GM19438 (cell line): Measurements from ENCODE around the gene RANBP10.

Experiments
- ATAC-seq: cut with Tn5 transposase; IDR thresholded peaks from one replicate; pipeline ENCODE4 v1.9.1; 2021; ENCODE audit warnings: low read depth; ENCODE audit not compliant: unreplicated experiment

Gene RANBP10

DNA sequence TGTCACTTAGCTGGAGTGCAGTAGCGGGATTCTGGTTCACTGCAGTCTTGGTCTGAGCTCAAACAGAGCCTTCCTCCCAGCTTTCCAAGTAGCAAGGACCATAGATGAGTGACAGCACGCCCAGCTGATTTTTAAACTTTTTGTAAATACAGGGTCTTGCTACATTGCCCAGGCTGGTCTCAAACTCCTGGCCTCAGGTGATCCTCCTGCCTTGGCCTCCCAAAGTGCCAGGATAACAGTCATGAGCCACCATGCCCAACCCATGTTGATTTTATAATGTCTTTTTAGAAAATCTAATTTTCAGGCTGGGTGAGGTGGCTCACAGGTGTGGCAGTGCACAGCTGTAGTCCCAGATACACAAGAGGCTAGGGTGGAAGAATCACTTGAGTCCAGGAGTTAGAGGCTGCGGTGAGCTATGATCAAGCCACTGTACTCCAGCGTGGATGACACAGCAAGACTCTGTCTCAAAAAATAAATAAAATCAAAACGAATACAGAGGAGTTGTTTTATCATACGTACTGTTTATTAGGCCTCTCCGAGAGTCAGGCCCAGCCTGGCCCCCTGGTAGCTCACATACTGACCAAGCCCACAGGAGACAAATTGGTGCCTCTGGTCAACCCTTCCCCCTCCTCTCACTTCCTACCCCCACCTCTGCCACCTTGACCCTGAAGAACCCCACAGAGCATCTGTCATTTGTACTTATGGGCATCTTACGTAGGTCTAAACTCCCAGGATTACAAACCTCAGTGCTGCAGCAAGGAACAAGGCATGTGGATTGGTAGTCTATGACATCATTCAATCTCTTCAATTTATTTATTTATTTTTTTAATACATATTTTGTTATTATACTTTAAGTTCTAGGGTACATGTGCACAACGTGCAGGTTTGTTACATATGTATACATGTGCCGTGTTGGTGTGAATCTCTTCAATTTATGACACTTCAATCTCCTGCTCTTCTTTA, 126.1 kb downstream of the RANBP10 start:
- ATAC-seq = no peak

DNA sequence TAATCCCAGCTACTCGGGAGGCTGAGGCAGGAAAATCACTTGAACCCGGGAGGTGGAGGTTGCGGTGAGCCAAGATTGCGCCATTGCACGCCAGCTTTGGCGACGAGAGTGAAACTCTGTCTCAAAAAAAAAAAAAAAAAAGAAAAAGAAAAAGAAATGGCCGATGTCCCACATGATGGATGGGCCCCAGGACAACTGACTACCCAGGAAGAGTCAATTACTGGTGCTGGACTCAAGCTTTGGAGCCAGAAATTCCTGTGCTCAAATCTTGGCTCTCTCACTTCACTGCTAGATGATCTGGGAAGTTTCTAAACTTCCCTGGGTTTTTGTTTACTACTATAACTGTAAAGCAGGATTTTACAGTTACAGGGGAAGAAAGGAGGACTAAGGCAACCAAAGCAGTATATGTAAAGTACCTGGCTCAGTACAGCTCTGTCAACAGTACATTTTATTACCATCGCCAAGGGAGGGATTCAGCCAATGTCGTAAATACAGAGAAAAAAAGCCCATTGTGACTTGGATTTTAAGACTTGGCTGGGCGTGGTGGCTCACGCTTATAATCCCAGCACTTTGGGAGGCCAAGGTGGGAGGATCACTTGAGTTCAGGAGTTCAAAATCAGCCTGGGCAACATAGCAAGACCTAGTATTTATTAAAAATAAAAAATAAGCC, 127.9 kb downstream of the RANBP10 start:
- ATAC-seq = no peak

DNA sequence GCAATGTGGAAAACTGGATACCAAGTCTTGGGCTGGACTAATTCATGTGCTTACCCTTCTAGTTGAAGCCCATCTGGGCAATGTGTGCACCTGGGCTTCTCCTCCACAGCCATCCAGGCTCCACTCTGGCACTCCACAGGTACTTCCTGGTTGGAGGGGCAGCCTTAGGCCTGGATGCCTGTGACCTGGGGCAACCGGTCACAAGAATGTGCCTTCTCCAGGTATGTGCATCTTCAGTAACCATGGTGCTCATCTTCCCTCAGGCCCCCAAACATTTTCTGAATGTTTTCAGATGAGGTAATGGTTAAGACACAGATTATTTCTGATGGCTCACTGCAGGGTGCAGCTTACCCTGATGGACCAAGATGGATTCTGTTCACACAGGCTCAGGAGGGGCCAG, 128.6 kb downstream of the RANBP10 start:
- no peak for ATAC-seq

DNA sequence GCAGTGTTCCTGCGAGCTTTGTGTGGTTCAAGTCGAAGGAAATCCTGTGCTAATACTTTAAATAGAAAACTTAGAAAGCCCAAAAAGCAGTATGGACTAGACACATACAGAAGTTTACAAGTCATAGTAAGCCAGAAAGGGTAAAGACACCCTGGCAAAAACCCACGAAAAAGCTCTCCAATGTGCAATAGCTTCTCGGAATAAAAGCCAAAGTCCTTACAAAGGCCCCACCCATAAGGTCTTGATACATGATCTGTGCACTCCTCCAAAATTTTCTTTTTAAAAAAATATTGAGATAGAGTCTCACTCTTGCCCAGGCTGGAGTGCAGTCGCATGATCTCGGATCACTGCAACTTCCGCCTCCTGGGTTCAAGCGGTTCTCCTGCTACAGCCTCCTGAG, 129.4 kb downstream of the RANBP10 start:
- no peak for ATAC-seq

DNA sequence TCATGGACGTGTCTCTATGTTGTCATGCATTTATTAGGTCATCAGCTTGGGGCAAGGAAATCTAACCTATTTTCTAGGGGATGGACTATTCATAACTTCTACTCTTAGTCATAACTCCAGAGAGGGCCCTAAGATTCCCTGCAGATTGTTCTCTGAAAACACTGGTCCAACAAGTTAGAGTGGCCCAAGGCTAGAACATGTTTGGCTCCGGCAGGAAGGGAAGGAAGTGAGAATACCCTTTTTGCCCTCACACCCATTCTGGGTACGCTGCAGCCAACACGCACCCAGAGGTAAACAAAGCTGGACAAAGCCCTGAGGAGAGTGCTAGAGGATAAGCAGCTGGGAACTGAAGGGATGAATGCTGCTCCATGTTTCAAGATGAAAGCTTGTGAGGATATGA, 129.8 kb downstream of the RANBP10 start:
- no peak for ATAC-seq

DNA sequence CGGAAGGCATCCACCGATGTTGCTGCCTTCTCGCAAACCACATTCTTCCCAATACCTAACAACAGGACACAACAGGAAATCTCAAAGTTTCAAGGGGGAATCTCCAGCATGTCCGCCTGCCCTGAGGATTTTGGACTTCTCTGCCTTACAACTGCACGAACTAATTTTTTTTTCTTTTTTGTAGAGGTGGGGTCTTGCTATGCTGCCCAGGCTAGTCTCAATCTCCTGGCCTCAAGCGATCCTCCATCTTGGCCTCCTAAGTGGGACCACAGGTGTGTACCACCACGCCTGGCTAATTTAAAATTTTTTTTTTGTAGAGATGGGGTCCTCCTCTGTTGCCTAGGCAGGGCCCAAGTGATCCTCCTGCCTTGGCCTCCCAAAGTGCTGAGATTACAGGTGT, 130.4 kb downstream of the RANBP10 start:
- ATAC-seq = no peak

DNA sequence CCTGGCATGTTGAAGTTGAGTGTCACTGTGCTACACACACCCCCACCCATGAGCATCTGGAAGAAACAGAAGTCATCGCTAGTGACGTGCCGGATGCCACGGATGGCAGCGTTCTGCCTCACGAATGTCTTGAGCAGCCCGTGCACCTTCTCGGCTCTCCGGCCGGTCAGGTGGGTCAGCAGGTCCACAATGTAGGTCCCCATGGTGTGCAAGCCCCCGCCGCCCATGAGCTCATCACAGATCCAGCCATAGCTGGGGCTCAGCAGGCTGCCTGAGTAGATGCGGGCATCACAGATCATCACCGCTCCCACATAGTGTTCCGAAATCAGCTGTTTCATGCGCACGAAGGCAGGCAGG, 130.8 kb downstream of the RANBP10 start:
- ATAC-seq = no peak

DNA sequence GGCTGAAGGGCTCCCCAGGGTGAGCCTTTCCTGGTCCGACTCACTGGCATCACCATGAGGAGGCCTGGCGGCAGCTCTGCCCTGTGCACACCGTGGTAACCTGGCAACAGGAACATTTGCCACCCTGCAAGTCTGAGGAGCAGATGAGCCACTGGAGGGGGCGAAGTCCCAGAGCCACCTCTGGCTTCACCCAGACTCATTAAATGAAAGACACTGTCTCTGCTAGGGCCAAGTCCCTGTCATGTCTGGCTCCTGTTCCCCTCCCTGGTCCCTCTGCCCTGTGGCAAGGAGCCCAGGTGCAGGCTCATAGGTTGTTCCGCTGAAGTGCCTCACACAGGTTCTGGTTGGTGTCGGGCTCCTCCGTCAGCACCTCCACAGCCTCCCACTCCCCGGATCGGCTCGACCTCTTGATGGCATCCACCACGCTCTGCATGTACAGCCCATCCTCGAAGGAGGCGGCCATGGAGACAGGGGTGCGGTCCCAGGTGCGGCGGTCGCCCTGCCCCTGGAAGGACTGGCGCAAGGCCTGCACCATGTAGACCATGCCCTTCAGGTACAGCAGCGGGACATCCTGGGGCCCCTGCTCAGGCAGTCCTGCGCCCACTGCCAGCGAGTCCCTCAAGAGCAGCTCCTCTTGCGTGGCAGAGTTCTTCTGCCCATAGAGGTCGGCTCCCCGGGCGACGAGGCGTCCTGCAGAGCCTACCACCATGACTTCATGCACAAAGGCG, 131.3 kb downstream of the RANBP10 start:
- ATAC-seq = no peak

DNA sequence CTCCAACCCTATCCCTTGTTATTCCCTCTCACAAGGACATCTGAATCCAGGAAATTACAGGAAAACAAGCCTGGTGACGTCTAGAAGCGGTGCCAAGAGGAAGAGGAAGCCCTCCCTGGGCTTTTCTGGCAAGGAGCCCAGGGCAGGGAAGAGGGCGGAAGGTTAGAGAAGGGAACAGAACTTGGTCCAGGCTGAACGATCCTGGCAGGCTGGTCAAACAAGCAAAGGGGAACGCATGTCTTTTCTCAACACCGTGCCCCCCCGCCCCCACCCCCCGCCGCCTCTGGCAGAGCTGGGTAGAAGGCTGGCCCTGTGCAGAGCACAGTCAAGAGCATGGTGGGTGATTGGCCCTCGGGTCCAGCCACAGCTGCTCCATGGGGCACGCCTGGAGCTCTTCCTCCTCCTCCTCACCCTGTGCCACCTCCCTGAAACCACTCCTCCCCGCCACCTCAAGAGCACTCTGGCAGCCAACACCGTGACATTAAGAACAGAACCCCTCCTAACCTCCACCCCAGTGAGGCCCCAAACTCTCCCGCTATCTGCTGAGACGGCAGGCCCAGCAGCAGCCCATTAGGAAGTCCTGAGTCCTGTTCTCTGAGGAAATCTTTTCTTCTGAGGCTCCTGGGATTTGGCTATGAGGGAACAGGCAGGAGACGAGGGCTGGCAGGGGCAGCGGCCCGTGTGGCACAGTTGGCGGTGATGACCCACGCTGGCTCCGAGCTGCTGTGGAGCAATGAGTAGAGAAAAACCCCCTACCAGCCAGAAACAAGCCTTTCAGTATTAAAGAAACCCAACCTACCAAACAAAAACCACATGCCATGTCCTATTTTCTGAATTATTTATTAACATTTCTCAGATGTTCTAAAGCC, 132.4 kb downstream of the RANBP10 start:
- ATAC-seq = no peak
